Skin of body (tissue), 2 donors: ENCODE results near the gene RNF207. TPM values are rescaled to one million over a fixed set of nuclear protein-coding genes. Genes with fewer than 3 reads are reported as not detected.

ENCODE experiments used
- DNase-seq: peaks from one replicate; lab custom pipeline; 2025; lab: John Stamatoyannopoulos, UW
- total RNA-seq: library from RNA; depleted of rRNA; stranded (reverse); fragments of >200 nt; gene quantifications from one replicate; pipeline ENCODE4 v1.2.3, GENCODE V29; 2014

RNF207 gene
- total RNA-seq, 1 donor from 2014 or later, result 7.6 TPM

GRCh38 chr1:6266641-6267040 is 60.7 kb downstream of the RNF207 start:
- DNase-seq, result no peak

- DNase-seq, result no peak
Observed at GRCh38 chr1:6267686-6268322, 61.9 kb downstream of the RNF207 start.

DNA sequence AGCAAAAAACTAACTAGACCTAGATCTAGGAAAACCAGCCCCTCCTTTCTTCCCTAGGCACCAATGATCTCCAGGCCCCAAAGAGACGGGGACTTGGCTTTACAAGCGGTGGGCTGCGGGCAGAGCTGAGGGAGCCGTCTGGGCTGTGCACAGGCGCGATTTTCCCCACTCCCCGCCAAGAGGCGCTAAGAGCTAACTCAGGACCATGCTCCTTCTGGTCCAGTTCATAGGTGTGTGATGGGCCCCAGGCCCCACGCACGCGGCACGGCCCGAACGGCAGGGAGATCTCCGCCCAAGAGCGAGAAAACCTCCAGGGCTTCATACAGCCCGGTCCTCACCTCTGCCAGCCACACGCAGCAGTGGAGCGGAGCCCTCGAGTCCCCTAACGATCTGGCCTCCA is 62.5 kb downstream of the RNF207 start:
- DNase-seq, result no peak

GRCh38 chr1:6269296-6269695 is 63.4 kb downstream of the RNF207 start:
- DNase-seq, result no peak

- DNase-seq, result peak; percentile 85
Observed at GRCh38 chr1:6269720-6270400, 63.9 kb downstream of the RNF207 start.

GRCh38 chr1:6270401-6270800 is 64.5 kb downstream of the RNF207 start:
- DNase-seq, result peak; percentile 55

Other genes with a start within 250 kb of the RNF207 start
- 9.0 TPM for gene NPHP4, start 213.7 kb upstream of the RNF207 start, total RNA-seq
- 5.0 TPM for gene KCNAB2, start 160.2 kb upstream of the RNF207 start, total RNA-seq
- gene CHD5, start 25.8 kb upstream of the RNF207 start, total RNA-seq, result 1.4 TPM
- gene RPL22, start 6.5 kb upstream of the RNF207 start, total RNA-seq, result 261 TPM
- 32.3 TPM for gene ICMT, start 29.8 kb downstream of the RNF207 start, total RNA-seq
- not detected for gene HES3, start 38.1 kb downstream of the RNF207 start, total RNA-seq
- gene GPR153, start 55.0 kb downstream of the RNF207 start, total RNA-seq, result 17.4 TPM
- 10.0 TPM for gene ACOT7, start 187.6 kb downstream of the RNF207 start, total RNA-seq
- gene HES2, start 213.8 kb downstream of the RNF207 start, total RNA-seq, result 5.9 TPM
- gene ESPN, start 218.7 kb downstream of the RNF207 start, total RNA-seq, result 6.4 TPM